ENCODE results near the gene NUCB1.
"Not testable (repeated sequence)": the region's sequence is repeated elsewhere in the genome, so short reads cannot be mapped to it uniquely, and the experiment has no call there.

The NUCB1 gene

DNA sequence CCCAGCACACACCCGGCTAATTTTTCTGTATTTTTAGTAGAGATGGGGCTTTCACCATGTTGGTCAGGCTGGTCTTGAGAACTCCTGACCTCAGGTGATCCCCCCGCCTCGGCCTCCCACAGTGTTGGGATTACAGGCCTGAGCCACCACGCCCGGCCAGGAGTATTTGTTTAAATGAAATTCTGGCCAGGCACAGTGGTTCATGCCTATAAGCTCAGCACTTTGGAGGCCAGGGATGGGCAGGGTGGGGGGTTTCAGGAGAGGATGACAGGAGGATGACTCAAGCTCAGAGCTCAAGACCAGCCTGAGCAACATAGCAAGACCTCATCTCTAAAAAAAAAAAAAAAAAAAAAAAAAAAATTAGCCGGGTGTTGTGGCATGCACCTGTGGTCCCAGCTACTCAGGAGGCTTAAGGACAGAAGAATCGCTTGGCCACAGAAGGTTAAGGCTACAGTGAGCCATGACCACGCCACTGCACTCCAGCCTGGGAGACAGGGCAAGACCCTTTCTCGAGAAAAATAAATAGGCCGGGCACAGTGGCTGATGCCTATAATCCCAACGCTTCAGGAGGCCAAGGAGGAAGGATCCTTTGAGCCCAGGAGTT lies 25.2 kb downstream of the NUCB1 start:
- H3K4me3 ChIP-seq (ENCODE audit: low read depth in 1 of 2, low read length in 2 of 2) = no peak overlapping the region
- no peaks in the 10 kb centered on the region for H3K4me1 ChIP-seq (ENCODE audit: control insufficient read depth in 1 of 2, insufficient read depth in 2 of 2, low read length in 2 of 2)
- H3K27ac ChIP-seq (ENCODE audit: low read length) = no peak overlapping the region
- H3K9me3 ChIP-seq (ENCODE audit: control insufficient read depth in 1 of 2, low read length in 2 of 2) = no peaks in the 10 kb centered on the region
- no peaks in the 10 kb centered on the region for H3K27me3 ChIP-seq (ENCODE audit: low read depth, low read length)
- H3K36me3 ChIP-seq (ENCODE audit: control insufficient read depth in 1 of 2, insufficient read depth in 2 of 2, low read length in 2 of 2) = peaks cover 0 to 28% of the 10 kb centered on the region in 2 donors

DNA sequence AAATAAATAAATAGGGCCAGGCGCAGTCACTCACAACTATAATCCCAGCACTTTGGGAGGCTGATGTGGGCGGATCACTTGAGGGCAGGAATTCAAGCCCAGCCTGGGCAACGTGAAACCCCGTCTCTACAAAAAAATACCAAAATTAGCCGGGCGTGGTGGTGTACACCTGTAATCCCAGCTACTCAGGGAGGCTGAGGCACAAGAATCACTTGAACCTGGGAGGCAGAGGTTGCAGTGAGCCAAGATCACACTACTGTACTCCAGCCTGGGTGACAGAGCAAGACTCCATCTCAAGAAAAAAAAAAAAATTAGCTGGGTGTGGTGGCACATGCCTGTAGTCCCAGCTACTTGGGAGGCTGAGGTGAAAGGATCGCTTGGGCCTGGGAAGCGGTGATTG lies 25.8 kb downstream of the NUCB1 start:
- not testable (repeated sequence) for H3K27ac ChIP-seq (ENCODE audit: low read length); H3K4me3 ChIP-seq (ENCODE audit: low read depth in 1 of 2, low read length in 2 of 2)

DNA sequence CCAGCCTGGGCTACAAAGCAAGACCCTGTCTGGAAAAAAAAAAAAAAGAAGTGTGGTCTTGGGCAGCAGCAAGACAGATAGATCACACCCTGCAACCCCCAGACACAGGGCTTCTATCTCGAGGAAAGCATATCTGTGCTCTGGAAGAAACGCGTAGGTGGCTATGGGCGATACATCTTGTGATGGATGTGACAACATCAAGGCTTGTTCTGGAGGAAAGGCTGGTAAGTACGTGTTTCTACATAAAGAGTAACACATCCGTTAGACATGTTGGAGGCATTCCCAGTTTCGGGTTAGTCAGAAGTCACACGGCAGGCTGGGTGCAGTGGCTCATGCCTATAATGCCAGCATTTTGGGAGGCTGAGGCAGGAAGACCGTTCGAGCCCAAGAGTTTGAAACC lies 26.8 kb downstream of the NUCB1 start:
- Histone ChIP-seq H3K4me3 (ENCODE audit: low read depth in 1 of 2, low read length in 2 of 2) (no peak overlapping the region), H3K27me3 (ENCODE audit: low read depth, low read length) (no peaks in the 10 kb centered on the region), H3K9me3 (ENCODE audit: control insufficient read depth in 1 of 2, low read length in 2 of 2) (no peaks in the 10 kb centered on the region), H3K27ac (ENCODE audit: low read length) (no peak overlapping the region), H3K36me3 (ENCODE audit: control insufficient read depth in 1 of 2, insufficient read depth in 2 of 2, low read length in 2 of 2) (peaks cover 0 to 14% of the 10 kb centered on the region in 2 donors), H3K4me1 (ENCODE audit: control insufficient read depth in 1 of 2, insufficient read depth in 2 of 2, low read length in 2 of 2) (no peaks in the 10 kb centered on the region)

More for the DNA sequence above, 25.8 kb downstream of the NUCB1 start:
- H3K27me3 ChIP-seq (ENCODE audit: low read depth, low read length); H3K9me3 ChIP-seq (ENCODE audit: control insufficient read depth in 1 of 2, low read length in 2 of 2); H3K4me1 ChIP-seq (ENCODE audit: control insufficient read depth in 1 of 2, insufficient read depth in 2 of 2, low read length in 2 of 2): not testable (repeated sequence)
- peaks cover 0 to 24% of the 10 kb centered on the region in 2 donors for H3K36me3 ChIP-seq (ENCODE audit: control insufficient read depth in 1 of 2, insufficient read depth in 2 of 2, low read length in 2 of 2)

DNA sequence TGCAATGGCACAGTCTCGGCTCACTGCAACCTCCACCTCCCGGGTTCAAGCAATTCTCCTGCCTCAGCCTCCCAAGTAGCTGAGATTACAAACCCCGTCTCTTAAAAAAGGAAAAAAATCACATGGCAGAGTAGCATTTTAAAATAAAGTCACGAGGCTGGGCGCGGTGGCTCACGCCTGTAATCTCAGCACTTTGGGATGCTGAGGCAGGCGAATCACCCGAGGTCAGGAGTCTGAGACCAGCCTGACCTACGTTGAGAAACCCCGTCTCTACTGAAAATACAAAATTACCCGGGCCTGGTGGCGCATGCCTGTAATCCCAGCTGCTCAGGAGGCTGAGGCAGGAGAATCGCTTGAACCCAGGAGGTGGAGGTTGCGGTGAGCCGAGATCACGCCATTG lies 27.6 kb downstream of the NUCB1 start:
- not testable (repeated sequence) for H3K9me3 ChIP-seq (ENCODE audit: control insufficient read depth in 1 of 2, low read length in 2 of 2); H3K36me3 ChIP-seq (ENCODE audit: control insufficient read depth in 1 of 2, insufficient read depth in 2 of 2, low read length in 2 of 2); H3K27me3 ChIP-seq (ENCODE audit: low read depth, low read length); H3K4me1 ChIP-seq (ENCODE audit: control insufficient read depth in 1 of 2, insufficient read depth in 2 of 2, low read length in 2 of 2); H3K4me3 ChIP-seq (ENCODE audit: low read depth in 1 of 2, low read length in 2 of 2); H3K27ac ChIP-seq (ENCODE audit: low read length)

DNA sequence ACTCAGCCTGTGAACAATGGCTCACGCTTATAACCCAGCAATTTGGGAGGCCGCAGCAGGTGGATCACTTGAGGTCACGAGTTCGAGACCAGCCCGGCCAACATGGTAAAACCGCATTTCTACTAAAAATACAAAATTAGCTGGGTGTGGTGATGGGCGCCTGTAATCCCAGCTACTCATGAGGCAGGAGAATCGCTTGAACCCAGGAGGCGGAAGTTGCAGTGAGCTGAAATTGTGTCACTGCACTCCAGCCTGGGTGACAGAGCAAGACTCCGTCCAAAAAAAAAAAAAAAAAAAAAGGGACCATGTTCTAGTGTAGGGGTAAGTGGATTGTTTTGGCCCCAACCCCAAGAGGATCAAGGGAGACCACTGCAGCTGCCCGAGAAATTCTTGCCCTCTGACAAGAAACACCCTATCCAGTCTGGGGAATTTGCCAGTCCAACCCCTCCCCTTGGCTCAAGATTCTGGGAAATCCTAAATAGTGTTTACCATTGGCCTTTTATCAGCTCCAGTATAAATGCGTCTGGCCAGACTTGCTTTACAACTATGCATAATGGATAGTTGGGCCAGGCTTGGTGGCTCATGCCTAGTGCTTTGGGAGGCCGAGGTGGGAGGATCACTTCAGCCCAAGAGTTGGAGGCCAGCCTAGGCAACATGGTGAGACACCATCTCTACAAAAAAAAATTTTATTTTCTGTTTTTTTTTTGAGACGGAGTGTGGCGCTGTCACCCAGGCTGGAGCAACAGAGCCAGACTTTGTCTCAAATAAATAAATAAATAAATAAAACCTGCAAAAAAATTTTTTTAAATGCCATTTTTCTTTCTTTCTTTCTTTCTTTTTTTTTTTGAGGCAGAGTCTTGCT lies 28.3 kb downstream of the NUCB1 start:
- H3K9me3 ChIP-seq (ENCODE audit: control insufficient read depth in 1 of 2, low read length in 2 of 2) = no peaks in the 10 kb centered on the region
- H3K27me3 ChIP-seq (ENCODE audit: low read depth, low read length) = no peaks in the 10 kb centered on the region
- no peaks in the 10 kb centered on the region for H3K36me3 ChIP-seq (ENCODE audit: control insufficient read depth in 1 of 2, insufficient read depth in 2 of 2, low read length in 2 of 2)
- H3K4me1 ChIP-seq (ENCODE audit: control insufficient read depth in 1 of 2, insufficient read depth in 2 of 2, low read length in 2 of 2) = peaks cover 4 to 6% of the 10 kb centered on the region in 2 donors
- H3K27ac ChIP-seq (ENCODE audit: low read length) = no peak overlapping the region
- H3K4me3 ChIP-seq (ENCODE audit: low read depth in 1 of 2, low read length in 2 of 2) = no peak overlapping the region

DNA sequence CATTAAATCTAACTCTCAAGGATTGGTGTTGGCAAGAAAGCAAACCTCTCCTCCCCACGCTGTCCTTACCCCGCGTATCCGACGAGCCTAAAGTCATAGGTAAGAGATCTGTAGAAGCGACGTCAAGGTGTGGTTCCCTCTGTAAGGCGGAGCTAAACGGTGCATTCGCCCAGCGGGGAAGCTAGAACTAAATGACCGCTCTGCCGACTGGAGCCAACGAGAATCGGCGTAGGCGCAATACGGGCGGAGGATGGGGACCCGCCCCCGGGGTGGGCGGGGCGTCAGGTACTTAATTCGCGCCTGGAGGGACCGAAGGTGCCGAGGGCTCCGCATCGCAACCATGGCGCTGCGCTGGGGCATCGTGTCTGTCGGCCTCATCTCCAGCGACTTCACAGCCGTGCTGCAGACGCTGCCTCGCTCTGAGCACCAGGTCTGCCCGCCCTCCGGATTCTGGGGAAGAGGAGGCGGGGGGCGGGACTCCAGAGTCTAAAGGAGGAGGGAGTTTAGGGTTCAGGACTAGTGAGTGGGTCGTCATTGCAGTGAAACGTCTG lies 33.3 kb downstream of the NUCB1 start, which contains the start of gene DHDH:
TSS of gene DHDH (plus strand) at position 318 of the 551 bp plus-strand sequence. CDS start at position 341, 23 bp downstream.
- Histone ChIP-seq H3K27me3 (ENCODE audit: low read depth, low read length) (no peaks in the 10 kb centered on the region), H3K36me3 (ENCODE audit: control insufficient read depth in 1 of 2, insufficient read depth in 2 of 2, low read length in 2 of 2) (no peaks in the 10 kb centered on the region), H3K4me3 (ENCODE audit: low read depth in 1 of 2, low read length in 2 of 2) (peak within 1 kb of the TSS; percentile 66 to 73), H3K27ac (ENCODE audit: low read length) (no peak within 1 kb of the TSS), H3K4me1 (ENCODE audit: control insufficient read depth in 1 of 2, insufficient read depth in 2 of 2, low read length in 2 of 2) (peaks cover 6 to 10% of the 10 kb centered on the region in 2 donors), H3K9me3 (ENCODE audit: control insufficient read depth in 1 of 2, low read length in 2 of 2) (no peaks in the 10 kb centered on the region)

DNA sequence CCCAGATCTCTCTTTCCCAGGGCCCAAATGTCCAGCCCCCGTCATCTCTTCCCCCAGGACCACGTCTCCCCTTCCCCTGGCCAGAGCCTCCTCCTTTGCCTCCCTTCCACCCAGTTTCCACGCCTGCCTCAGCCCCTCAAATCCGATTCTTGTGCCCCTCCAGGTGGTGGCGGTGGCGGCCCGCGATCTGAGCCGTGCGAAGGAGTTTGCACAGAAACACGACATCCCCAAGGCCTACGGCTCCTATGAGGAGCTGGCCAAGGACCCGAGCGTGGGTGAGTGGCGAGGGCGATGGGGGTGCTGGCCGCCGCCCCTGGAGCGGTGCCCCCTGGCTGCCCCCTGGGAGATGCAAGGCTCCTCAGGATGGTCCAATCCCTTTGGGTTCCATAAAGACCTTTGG lies 34.7 kb downstream of the NUCB1 start:
- H3K4me1 ChIP-seq (ENCODE audit: control insufficient read depth in 1 of 2, insufficient read depth in 2 of 2, low read length in 2 of 2) = peaks cover 6 to 10% of the 10 kb centered on the region in 2 donors
- H3K9me3 ChIP-seq (ENCODE audit: control insufficient read depth in 1 of 2, low read length in 2 of 2) = no peaks in the 10 kb centered on the region
- H3K27ac ChIP-seq (ENCODE audit: low read length) = no peak overlapping the region
- H3K36me3 ChIP-seq (ENCODE audit: control insufficient read depth in 1 of 2, insufficient read depth in 2 of 2, low read length in 2 of 2) = no peaks in the 10 kb centered on the region
- H3K27me3 ChIP-seq (ENCODE audit: low read depth, low read length) = no peaks in the 10 kb centered on the region
- H3K4me3 ChIP-seq (ENCODE audit: low read depth in 1 of 2, low read length in 2 of 2) = no peak overlapping the region

DNA sequence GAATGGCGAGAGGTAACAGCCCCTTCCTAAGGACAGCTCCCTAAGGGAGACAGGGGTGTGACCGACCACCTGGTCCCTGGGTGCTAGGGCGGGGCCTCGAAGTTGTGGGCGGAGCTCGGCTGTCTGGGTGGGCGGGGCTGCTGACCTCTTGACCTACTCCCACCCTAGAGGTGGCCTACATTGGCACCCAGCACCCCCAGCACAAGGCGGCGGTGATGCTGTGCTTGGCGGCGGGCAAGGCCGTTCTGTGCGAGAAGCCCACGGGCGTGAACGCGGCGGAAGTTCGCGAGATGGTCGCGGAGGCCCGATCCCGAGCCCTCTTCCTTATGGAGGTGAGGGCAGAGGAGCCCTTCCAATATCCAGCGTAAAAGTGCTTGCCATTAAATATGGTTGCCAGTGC lies 35.8 kb downstream of the NUCB1 start:
- Histone ChIP-seq H3K27ac (ENCODE audit: low read length) (no peak overlapping the region), H3K36me3 (ENCODE audit: control insufficient read depth in 1 of 2, insufficient read depth in 2 of 2, low read length in 2 of 2) (peaks cover 0 to under 1% of the 10 kb centered on the region in 2 donors), H3K4me1 (ENCODE audit: control insufficient read depth in 1 of 2, insufficient read depth in 2 of 2, low read length in 2 of 2) (peaks cover 6 to 10% of the 10 kb centered on the region in 2 donors), H3K27me3 (ENCODE audit: low read depth, low read length) (no peaks in the 10 kb centered on the region), H3K4me3 (ENCODE audit: low read depth in 1 of 2, low read length in 2 of 2) (no peak overlapping the region), H3K9me3 (ENCODE audit: control insufficient read depth in 1 of 2, low read length in 2 of 2) (peaks cover 0 to 4% of the 10 kb centered on the region in 2 donors)

DNA sequence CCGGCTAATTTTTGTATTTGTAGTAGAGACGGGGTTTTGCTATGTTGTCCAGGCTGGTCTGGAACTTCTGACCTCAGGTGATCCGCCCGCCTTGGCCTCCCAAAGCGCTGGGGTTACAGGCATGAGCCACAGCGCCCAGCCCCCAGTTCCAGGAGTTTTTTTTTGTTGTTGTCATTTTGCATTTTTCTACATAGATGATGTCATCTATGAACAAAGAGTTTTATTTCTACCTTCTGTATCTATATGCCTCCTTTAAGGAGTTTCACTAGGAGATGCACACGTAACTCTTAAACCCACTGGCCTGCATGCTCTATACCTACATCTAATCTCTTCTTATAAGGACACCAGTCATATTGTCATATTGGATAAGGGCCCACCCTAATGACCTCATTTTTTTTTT lies 38.1 kb downstream of the NUCB1 start:
- no peaks in the 10 kb centered on the region for H3K27me3 ChIP-seq (ENCODE audit: low read depth, low read length)
- H3K4me1 ChIP-seq (ENCODE audit: control insufficient read depth in 1 of 2, insufficient read depth in 2 of 2, low read length in 2 of 2) = peaks cover 2 to 6% of the 10 kb centered on the region in 2 donors

DNA sequence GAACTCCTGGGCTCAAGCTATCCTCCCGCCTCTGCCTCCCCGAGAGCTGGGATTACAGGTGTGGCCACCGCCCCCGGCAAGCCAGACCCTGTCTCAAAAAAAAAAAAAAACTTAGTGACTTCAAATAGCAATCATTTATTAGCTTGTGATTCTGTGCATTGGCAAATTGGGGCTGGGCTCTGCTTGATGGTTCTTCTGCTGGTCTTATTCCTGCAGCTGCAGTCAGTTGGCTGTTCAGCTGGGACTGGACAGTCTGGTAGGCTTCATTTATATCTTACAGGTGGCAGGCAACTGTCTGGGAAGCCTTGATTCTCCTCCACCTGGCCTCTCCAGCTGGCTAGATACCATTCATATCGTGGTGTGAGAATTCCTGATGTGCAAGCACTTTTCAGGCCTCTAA lies 40.8 kb downstream of the NUCB1 start:
- Histone ChIP-seq H3K4me3 (ENCODE audit: low read depth in 1 of 2, low read length in 2 of 2) (no peak overlapping the region), H3K9me3 (ENCODE audit: control insufficient read depth in 1 of 2, low read length in 2 of 2) (peaks cover 0 to 10% of the 10 kb centered on the region in 2 donors), H3K36me3 (ENCODE audit: control insufficient read depth in 1 of 2, insufficient read depth in 2 of 2, low read length in 2 of 2) (peaks cover 0 to 3% of the 10 kb centered on the region in 2 donors), H3K27me3 (ENCODE audit: low read depth, low read length) (no peaks in the 10 kb centered on the region), H3K27ac (ENCODE audit: low read length) (no peak overlapping the region), H3K4me1 (ENCODE audit: control insufficient read depth in 1 of 2, insufficient read depth in 2 of 2, low read length in 2 of 2) (no peaks in the 10 kb centered on the region)

More for the DNA sequence above, 38.1 kb downstream of the NUCB1 start:
- Histone ChIP-seq H3K36me3 (ENCODE audit: control insufficient read depth in 1 of 2, insufficient read depth in 2 of 2, low read length in 2 of 2) (peaks cover 0 to 3% of the 10 kb centered on the region in 2 donors), H3K9me3 (ENCODE audit: control insufficient read depth in 1 of 2, low read length in 2 of 2) (peaks cover 0 to 10% of the 10 kb centered on the region in 2 donors), H3K4me3 (ENCODE audit: low read depth in 1 of 2, low read length in 2 of 2) (no peak overlapping the region), H3K27ac (ENCODE audit: low read length) (no peak overlapping the region)

DNA sequence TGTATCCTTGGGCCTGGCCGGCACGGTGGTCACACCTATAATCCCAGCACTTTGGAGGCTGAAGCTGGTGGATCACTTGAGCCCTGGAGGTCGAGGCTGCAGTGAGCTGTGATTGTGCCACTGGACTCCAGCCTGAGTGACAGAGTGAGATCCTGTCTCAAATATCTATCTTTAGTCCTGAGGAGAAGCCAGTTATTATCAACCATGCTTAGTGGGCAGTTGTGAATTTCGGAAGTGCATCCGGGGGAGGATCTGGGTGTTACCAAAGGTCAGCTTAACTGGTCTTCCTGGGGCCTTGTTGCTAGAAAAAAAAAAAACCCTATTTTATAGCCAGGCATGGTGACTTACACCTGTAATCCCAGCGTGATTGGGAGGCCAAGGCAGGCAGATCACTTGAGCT lies 43.0 kb downstream of the NUCB1 start:
- H3K4me1 ChIP-seq (ENCODE audit: control insufficient read depth in 1 of 2, insufficient read depth in 2 of 2, low read length in 2 of 2) = no peaks in the 10 kb centered on the region
- peaks cover 0 to 3% of the 10 kb centered on the region in 2 donors for H3K36me3 ChIP-seq (ENCODE audit: control insufficient read depth in 1 of 2, insufficient read depth in 2 of 2, low read length in 2 of 2)
- H3K27me3 ChIP-seq (ENCODE audit: low read depth, low read length) = no peaks in the 10 kb centered on the region
- no peak overlapping the region for H3K27ac ChIP-seq (ENCODE audit: low read length)
- peaks cover 0 to 10% of the 10 kb centered on the region in 2 donors for H3K9me3 ChIP-seq (ENCODE audit: control insufficient read depth in 1 of 2, low read length in 2 of 2)
- H3K4me3 ChIP-seq (ENCODE audit: low read depth in 1 of 2, low read length in 2 of 2) = no peak overlapping the region
